AG04449 (cell line): Measurements from ENCODE around the gene MEF2C.

Experiments
- CTCF ChIA-PET: fragments of 350-600 bp; formaldehyde crosslinking; extraction: SDS; loops from one replicate; lab custom pipeline; 2021; ENCODE audit warnings: antibody characterized with exemption; lab: Yijun Ruan, JAX
- POLR2A ChIA-PET: fragments of 400-600, 350-600 bp; formaldehyde crosslinking; extraction: SDS; loops from one replicate; lab custom pipeline; 2020; ENCODE audit warnings: antibody characterized with exemption, inconsistent platforms; lab: Yijun Ruan, JAX
- DNase-seq: peaks from one replicate; pipeline ENCODE4 v3.0.0-alpha.2; 2010; ENCODE audit warnings: low read depth, low spot score
- H3K4me3 ChIP-seq: 2 replicates; pipeline ENCODE4 v1.5.1; 2011; ENCODE audit warnings: low read depth, mild to moderate bottlenecking, control low read depth, low read length
- TF ChIP-seq, protein P1 (sequence below): IDR thresholded peaks from one replicate; pipeline ENCODE4 v1.5.1; 2011; ENCODE audit warnings: mild to moderate bottlenecking, moderate library complexity, low read length, control low read depth, inconsistent platforms; ENCODE audit not compliant: insufficient read depth; ENCODE audit errors: missing control alignments

Gene MEF2C

DNA sequence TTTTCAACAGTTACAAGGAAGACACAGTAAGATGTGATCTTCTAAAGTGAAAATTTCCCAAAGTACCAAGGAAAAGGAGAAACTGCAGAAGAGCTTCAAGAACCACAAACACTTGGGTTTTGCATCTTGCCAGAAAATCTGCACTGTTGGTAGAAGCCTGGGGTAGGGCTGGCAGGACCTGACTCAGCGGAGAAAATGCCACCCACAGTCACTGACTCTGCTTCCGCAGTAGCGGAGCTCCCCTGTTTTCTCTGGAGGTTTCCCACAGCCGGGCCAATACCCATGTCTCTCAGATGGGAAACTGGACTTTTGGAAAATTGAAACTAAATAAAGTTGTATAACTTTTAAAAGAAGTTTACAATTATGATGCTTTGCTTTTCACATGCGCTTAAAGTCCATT lies 104.2 kb downstream of the MEF2C start:
- ChIA-PET POLR2A (no interaction called here), CTCF (no interaction called here)
- DNase-seq = no peak
- H3K4me3 ChIP-seq = no peak overlapping the region
- TF ChIP-seq, protein P1, sequence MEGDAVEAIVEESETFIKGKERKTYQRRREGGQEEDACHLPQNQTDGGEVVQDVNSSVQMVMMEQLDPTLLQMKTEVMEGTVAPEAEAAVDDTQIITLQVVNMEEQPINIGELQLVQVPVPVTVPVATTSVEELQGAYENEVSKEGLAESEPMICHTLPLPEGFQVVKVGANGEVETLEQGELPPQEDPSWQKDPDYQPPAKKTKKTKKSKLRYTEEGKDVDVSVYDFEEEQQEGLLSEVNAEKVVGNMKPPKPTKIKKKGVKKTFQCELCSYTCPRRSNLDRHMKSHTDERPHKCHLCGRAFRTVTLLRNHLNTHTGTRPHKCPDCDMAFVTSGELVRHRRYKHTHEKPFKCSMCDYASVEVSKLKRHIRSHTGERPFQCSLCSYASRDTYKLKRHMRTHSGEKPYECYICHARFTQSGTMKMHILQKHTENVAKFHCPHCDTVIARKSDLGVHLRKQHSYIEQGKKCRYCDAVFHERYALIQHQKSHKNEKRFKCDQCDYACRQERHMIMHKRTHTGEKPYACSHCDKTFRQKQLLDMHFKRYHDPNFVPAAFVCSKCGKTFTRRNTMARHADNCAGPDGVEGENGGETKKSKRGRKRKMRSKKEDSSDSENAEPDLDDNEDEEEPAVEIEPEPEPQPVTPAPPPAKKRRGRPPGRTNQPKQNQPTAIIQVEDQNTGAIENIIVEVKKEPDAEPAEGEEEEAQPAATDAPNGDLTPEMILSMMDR = no peak

GRCh38 chr5:88776692-88777091 lies 106.3 kb downstream of the MEF2C start:
- POLR2A ChIA-PET = no interaction called here
- TF ChIP-seq, protein P1 = no peak

DNA sequence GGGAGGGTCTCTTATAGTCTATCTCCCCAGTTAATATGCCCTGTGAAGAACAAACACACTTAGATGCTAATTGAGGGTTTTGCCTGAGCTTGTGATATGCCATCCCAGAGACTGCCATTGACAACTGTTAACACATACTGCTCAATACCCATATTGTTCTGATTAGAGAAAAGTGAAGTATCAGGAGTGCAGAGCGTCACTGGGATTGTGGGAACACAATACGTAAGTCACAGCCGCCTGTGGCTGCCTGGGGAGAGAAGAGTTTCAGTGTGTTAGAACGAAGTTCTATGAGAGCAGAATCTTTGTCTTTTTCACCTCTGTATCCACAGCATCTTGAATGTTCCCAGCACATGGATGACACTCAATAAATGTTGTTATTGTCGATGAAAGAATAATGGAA lies 110.2 kb downstream of the MEF2C start:
- CTCF ChIA-PET = no interaction called here
- TF ChIP-seq, protein P1 = no peak
- H3K4me3 ChIP-seq = no peak overlapping the region
- POLR2A ChIA-PET = no interaction called here
- no peak for DNase-seq

More at GRCh38 chr5:88776692-88777091, 106.3 kb downstream of the MEF2C start:
- no peak for DNase-seq
- no peak overlapping the region for H3K4me3 ChIP-seq
- CTCF ChIA-PET = interaction anchor here (1.4 kb wide), 1 partner anchor 10 kb away, joined by 5 read pairs; no protein-coding TSS in a partner anchor

DNA sequence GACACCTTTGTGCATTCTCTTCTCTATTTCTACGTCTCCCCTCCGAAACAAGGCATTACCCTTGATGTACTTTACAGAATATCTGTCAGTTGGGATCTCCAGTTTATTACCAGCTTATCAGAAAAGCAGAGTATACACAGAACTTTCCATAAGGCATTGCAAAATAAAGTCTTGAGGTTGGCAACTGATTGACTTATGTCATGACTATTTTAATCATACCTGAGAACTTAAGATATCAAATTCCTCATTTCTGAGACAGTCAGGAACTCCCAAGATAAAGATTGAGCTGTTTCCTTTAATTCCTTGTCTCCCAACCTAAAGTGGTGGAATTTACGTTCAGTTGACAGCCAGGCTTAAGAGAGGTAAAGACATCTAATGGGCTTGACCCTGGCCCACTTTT lies 110.9 kb downstream of the MEF2C start:
- DNase-seq = no peak
- no peak overlapping the region for H3K4me3 ChIP-seq
- TF ChIP-seq, protein P1 = no peak
- CTCF ChIA-PET = interaction anchor here (0.8 kb wide), 1 partner anchor 42 kb away, joined by 3 read pairs; no protein-coding TSS in a partner anchor
- POLR2A ChIA-PET = no interaction called here

DNA sequence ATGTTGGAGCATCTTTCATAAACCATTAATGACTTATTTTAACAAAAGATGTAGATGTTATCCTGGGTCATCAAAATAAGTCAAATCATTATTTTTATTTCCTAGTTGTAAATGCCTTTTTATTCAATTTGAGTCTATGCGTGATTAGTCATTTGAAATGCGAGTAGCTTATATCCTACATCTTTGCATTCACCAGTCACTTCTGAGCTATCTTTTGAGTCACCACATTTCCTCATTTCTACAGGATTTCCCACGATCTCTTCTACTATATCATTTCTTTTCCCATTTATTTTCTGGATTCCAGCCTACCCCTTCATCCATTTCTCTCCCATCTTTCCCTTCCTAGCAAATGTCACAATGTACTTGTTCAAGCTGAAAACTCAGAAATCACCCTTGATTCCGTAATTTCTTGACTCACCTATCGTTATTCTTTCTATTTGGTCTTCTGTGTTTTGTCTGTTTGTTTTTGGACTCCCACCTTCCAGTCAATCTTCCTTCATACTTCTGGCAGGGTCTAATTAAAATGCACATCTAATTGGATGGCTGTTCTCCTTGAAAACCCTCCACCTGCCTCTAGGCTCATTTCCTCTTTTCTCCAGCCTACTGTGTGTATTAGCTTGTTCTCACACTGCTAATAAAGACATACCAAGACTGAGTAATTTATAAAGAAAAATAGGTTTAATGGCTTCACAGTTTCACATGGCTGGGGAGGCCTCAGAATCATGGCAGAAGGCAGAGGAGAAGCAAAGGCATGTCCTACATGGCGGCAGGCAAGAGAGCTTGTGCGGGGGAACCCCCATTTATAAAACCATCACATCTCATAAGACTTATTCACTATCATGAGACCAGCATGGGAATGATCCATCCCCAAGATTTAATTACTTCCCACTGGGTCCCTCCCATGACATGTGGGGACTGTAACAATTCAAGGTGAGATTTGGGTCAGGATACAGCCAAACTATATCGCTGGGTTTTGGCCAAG lies 112.4 kb downstream of the MEF2C start:
- ChIA-PET POLR2A (no interaction called here), CTCF (no interaction called here)
- no peak for DNase-seq
- TF ChIP-seq, protein P1 = no peak
- no peak overlapping the region for H3K4me3 ChIP-seq

GRCh38 chr5:88769165-88769564 lies 113.8 kb downstream of the MEF2C start:
- TF ChIP-seq, protein P1 = no peak
- H3K4me3 ChIP-seq = no peak overlapping the region
- ChIA-PET CTCF (no interaction called here), POLR2A (no interaction called here)
- DNase-seq = no peak
